PC-9 (cell line): Measurements from ENCODE around the gene C16orf86. TPM values are rescaled to one million over a fixed set of nuclear protein-coding genes. Genes with fewer than 3 reads are reported as not detected.
A peak's percentile ranks its signal among the peaks of the same experiment; 100 is the strongest.

ENCODE experiments used
- Bru-seq: library from RNA; stranded (reverse); fragments of 400-500 nt; gene quantifications from one replicate; lab custom pipeline; 2021; lab: Mats Ljungman, UMichigan
- BruChase-seq, 2 experiments: library from RNA; stranded (reverse); fragments of 400-500 nt; gene quantifications; one replicate each; lab custom pipeline; 2021; lab: Mats Ljungman, UMichigan
- BruUV-seq: library from RNA; stranded (reverse); fragments of 400-500 nt; replicated peaks from 2 replicates; lab custom pipeline; 2021; lab: Mats Ljungman, UMichigan
- CTCF ChIA-PET: fragments of 300-600 bp; sonication (Branson Sonifier 250); formaldehyde crosslinking; loops from one replicate; lab custom pipeline; 2022; ENCODE audit warnings: antibody characterized with exemption; lab: Charles Lee
- POLR2A ChIA-PET: fragments of 300-600 bp; sonication (Branson Sonifier 250); formaldehyde crosslinking; loops from one replicate; lab custom pipeline; 2022; ENCODE audit warnings: antibody characterized with exemption; ENCODE audit not compliant: unreplicated experiment; lab: Charles Lee
- DNase-seq, 2 experiments: peaks; one replicate each; pipeline versions ENCODE4 v3.0.0 to v3.0.0-alpha.2; 2015 to 2022; ENCODE audit warnings: mixed read lengths in 1 of 2
- H2AFZ ChIP-seq: fragments of 200-600 bp; sonication (generic); 2 replicates; pipeline ENCODE4 v1.8.1; 2017; ENCODE audit warnings: antibody characterized with exemption
- H3F3A ChIP-seq: fragments of 200-600 bp; sonication (generic); 2 replicates; pipeline ENCODE4 v1.8.1; 2017; ENCODE audit warnings: antibody characterized with exemption, mild to moderate bottlenecking, low read depth; ENCODE audit not compliant: insufficient read depth
- H3K27ac ChIP-seq: fragments of 200-600 bp; sonication (generic); 2 replicates; pipeline ENCODE4 v1.6.1; 2016; ENCODE audit warnings: mixed run types
- H3K27me3 ChIP-seq: fragments of 200-600 bp; sonication (generic); 2 replicates; pipeline ENCODE4 v1.6.1; 2016; ENCODE audit warnings: low read depth, mixed run types; ENCODE audit not compliant: insufficient read depth
- H3K36me3 ChIP-seq: fragments of 200-600 bp; sonication (generic); 2 replicates; pipeline ENCODE4 v1.6.1; 2016; ENCODE audit warnings: low read depth, mixed run types
- H3K4me1 ChIP-seq: fragments of 200-600 bp; sonication (generic); replicated peaks from 2 replicates; pipeline ENCODE4 v1.6.1; 2016; ENCODE audit warnings: mixed run types; ENCODE audit not compliant: insufficient read depth
- H3K4me2 ChIP-seq: fragments of 200-600 bp; sonication (generic); 2 replicates; pipeline ENCODE4 v1.6.1; 2017; ENCODE audit warnings: mixed run types
- H3K4me3 ChIP-seq: fragments of 200-600 bp; sonication (generic); 2 replicates; pipeline ENCODE4 v1.6.1; 2016; ENCODE audit warnings: mixed run types
- H3K79me2 ChIP-seq: fragments of 200-600 bp; sonication (generic); 2 replicates; pipeline ENCODE4 v1.6.1; 2017; ENCODE audit warnings: low read depth, mixed run types
- H3K9me2 ChIP-seq: fragments of 200-600 bp; sonication (generic); 2 replicates; pipeline ENCODE4 v1.8.1; 2017; ENCODE audit warnings: mild to moderate bottlenecking; ENCODE audit not compliant: insufficient read depth
- H3K9me3 ChIP-seq: fragments of 200-600 bp; sonication (generic); 2 replicates; pipeline ENCODE4 v1.8.1; 2016; ENCODE audit warnings: low read depth; ENCODE audit not compliant: insufficient read depth
- H4K20me1 ChIP-seq: fragments of 200-600 bp; sonication (generic); 2 replicates; pipeline ENCODE4 v1.8.1; 2017; ENCODE audit not compliant: insufficient read depth
- CTCF ChIP-seq: fragments of 200-600 bp; sonication (generic); conservative IDR thresholded peaks from 2 replicates; pipeline ENCODE4 v1.6.1; 2017; ENCODE audit warnings: mixed run types, antibody characterized with exemption, mild to moderate bottlenecking, moderate library complexity
- EZH2 ChIP-seq: fragments of 200-600 bp; sonication (generic); IDR thresholded peaks from 2 replicates; pipeline ENCODE4 v1.8.0; 2017; ENCODE audit warnings: antibody characterized with exemption, low read depth
- intact Hi-C: fragments of 100-400 bp; cut with micrococcal nuclease; formaldehyde crosslinking; loops from one replicate; pipeline ENCODE4 v1.10.0; 2022; ENCODE audit not compliant: unreplicated experiment
- long read RNA-seq: library from polyadenylated mRNA; stranded (forward); transcript quantifications from one replicate; pipeline ENCODE4 v2.0.0, GENCODE V29; 2022
- total RNA-seq: library from RNA; stranded (reverse); gene quantifications from 2 replicates; pipeline ENCODE4 v1.2.3, GENCODE V29; 2021

C16orf86 gene
- 0.46 and 1.8 TPM in 2 replicates for total RNA-seq
- Bru-seq, nascent RNA = percentile 27 among the genes with signal in this experiment
- percentile 32 among the genes with signal in this experiment for BruChase-seq, experiment 1, labeled RNA remaining after a 2-hour chase
- BruChase-seq, experiment 2, labeled RNA remaining after a 6-hour chase = percentile 27 among the genes with signal in this experiment
- long read RNA-seq, partial matches to known transcripts = 0 of 1 reads
- long read RNA-seq, other reads (novel, unspliced or antisense) = 0 of 1 reads

- CTCF ChIA-PET = no interaction called here
- H3K9me3 ChIP-seq = no peaks in the 10 kb centered on the region
- POLR2A ChIA-PET = no interaction called here
- DNase-seq = peak; percentile 32 to 64
- H3K36me3 ChIP-seq = no peaks in the 10 kb centered on the region
- H3K9me2 ChIP-seq = no peaks in the 10 kb centered on the region
- H3K4me3 ChIP-seq = peak within 1 kb of the TSS; percentile 57; the same call in 1 of the 2 replicates
- H4K20me1 ChIP-seq = no peaks in the 10 kb centered on the region
- TF ChIP-seq CTCF = no peak
- TF ChIP-seq EZH2 = no peak
- no peaks in the 10 kb centered on the region for H3K79me2 ChIP-seq
- peak within 1 kb of the TSS; percentile 75 for H3K4me2 ChIP-seq
- no peaks in the 10 kb centered on the region for H3K27me3 ChIP-seq
- H3F3A ChIP-seq = peaks cover 8% of the 10 kb centered on the region; the same call in 1 of the 2 replicates
- intact Hi-C loops = no loop called here
- H3K4me1 ChIP-seq = no peaks in the 10 kb centered on the region
- H3K27ac ChIP-seq = no peak within 1 kb of the TSS
- no TSS peak for BruUV-seq
- 0 out of 2 replicates have a peak within 1 kb of the TSS, but pooled peaks have one; percentile 70 for H2AFZ ChIP-seq
Measured at GRCh38 chr16:67666559-67667452, at the start of gene C16orf86, which contains the start of gene ENKD1. Gene C16orf86 (plus strand): TSS chr16:67666814. CDS start chr16:67666971, 157 bp downstream. Gene ENKD1 (minus strand): TSS chr16:67666750. CDS start chr16:67666442, 308 bp downstream.

GRCh38 chr16:67628216-67628615, 38.4 kb upstream of the C16orf86 start:
- DNase-seq = no peak
- Histone ChIP-seq H3K9me2 (no peaks in the 10 kb centered on the region), H3F3A (peaks cover 19% of the 10 kb centered on the region), H3K9me3 (no peaks in the 10 kb centered on the region), H3K4me1 (no peaks in the 10 kb centered on the region), H4K20me1 (no peaks in the 10 kb centered on the region; the same call in 1 of the 2 replicates), H2AFZ (no peak overlapping the region), H3K27me3 (no peaks in the 10 kb centered on the region), H3K79me2 (no peaks in the 10 kb centered on the region), H3K36me3 (peaks cover 5% of the 10 kb centered on the region; the same call in 1 of the 2 replicates), H3K27ac (no peak overlapping the region), H3K4me3 (no peak overlapping the region), H3K4me2 (no peak overlapping the region)
- no peak for TF ChIP-seq CTCF
- no peak for TF ChIP-seq EZH2
- POLR2A ChIA-PET = no interaction called here
- CTCF ChIA-PET = no interaction called here
- no TSS peak for BruUV-seq
- intact Hi-C loops = no loop called here

GRCh38 chr16:67632415-67633172, 34.0 kb upstream of the C16orf86 start:
- H3K9me2 ChIP-seq = no peaks in the 10 kb centered on the region
- POLR2A ChIA-PET = no interaction called here
- peaks cover 9% of the 10 kb centered on the region for H3F3A ChIP-seq
- no peaks in the 10 kb centered on the region for H3K4me1 ChIP-seq
- no peaks in the 10 kb centered on the region for H3K27me3 ChIP-seq
- H3K9me3 ChIP-seq = no peaks in the 10 kb centered on the region
- CTCF ChIA-PET = no interaction called here
- intact Hi-C loops = no loop called here
- no peak overlapping the region for H3K4me3 ChIP-seq
- no TSS peak for BruUV-seq
- H2AFZ ChIP-seq = no peak overlapping the region
- no peak for DNase-seq
- no peaks in the 10 kb centered on the region; the same call in 1 of the 2 replicates for H3K36me3 ChIP-seq
- no peak overlapping the region for H3K4me2 ChIP-seq
- no peaks in the 10 kb centered on the region for H3K79me2 ChIP-seq
- H3K27ac ChIP-seq = no peak overlapping the region
- 0 out of 2 replicates have a peak, but pooled peaks cover 3% of the 10 kb centered on the region for H4K20me1 ChIP-seq
- no peak for TF ChIP-seq CTCF
